H9 (cell line): ENCODE measurements around the gene ATRNL1. TPM values are rescaled to one million over a fixed set of nuclear protein-coding genes. Genes with fewer than 3 reads are reported as not detected.

Experiments used
- DNase-seq: peaks from one replicate; pipeline ENCODE4 v3.0.0-alpha.2; 2017
- H2AFZ ChIP-seq: one replicate; pipeline ENCODE4 v1.6.1; 2013; ENCODE audit warnings: mild to moderate bottlenecking, low read length, control low read depth, moderate library complexity
- H2AK5ac ChIP-seq: 2 replicates; pipeline ENCODE4 v1.6.1; 2013; ENCODE audit warnings: low read length, control low read depth, mixed read lengths; ENCODE audit not compliant: insufficient read length
- H2BK120ac ChIP-seq: one replicate; pipeline ENCODE4 v1.6.1; 2013; ENCODE audit warnings: low read depth, mild to moderate bottlenecking, low read length, control low read depth, inconsistent platforms; ENCODE audit not compliant: poor library complexity, severe bottlenecking
- H2BK12ac ChIP-seq: 2 replicates; pipeline ENCODE4 v1.6.1; 2013; ENCODE audit warnings: low read length, control low read depth, mixed read lengths, low read depth; ENCODE audit not compliant: insufficient read length
- H2BK15ac ChIP-seq: 2 replicates; pipeline ENCODE4 v1.6.1; 2013; ENCODE audit warnings: low read depth, low read length, control low read depth
- H2BK20ac ChIP-seq: one replicate; pipeline ENCODE4 v1.6.1; 2013; ENCODE audit warnings: low read depth, mild to moderate bottlenecking, low read length, control low read depth, inconsistent platforms; ENCODE audit not compliant: poor library complexity, severe bottlenecking
- H2BK5ac ChIP-seq: 2 replicates; pipeline ENCODE4 v1.6.1; 2013; ENCODE audit warnings: low read length, control low read depth, mixed read lengths; ENCODE audit not compliant: insufficient read length
- H3K14ac ChIP-seq: 2 replicates; pipeline ENCODE4 v1.6.1; 2013; ENCODE audit warnings: low read length, control low read depth; ENCODE audit not compliant: insufficient read depth
- H3K18ac ChIP-seq: 2 replicates; pipeline ENCODE4 v1.6.1; 2013; ENCODE audit warnings: low read depth, mild to moderate bottlenecking, mixed read lengths, low read length, control low read depth; ENCODE audit not compliant: insufficient read length
- H3K23ac ChIP-seq: 2 replicates; pipeline ENCODE4 v1.6.1; 2013; ENCODE audit warnings: low read length, control low read depth, mixed read lengths, low read depth; ENCODE audit not compliant: insufficient read length
- H3K23me2 ChIP-seq: 2 replicates; pipeline ENCODE4 v1.6.1; 2013; ENCODE audit warnings: low read depth, mild to moderate bottlenecking, mixed read lengths, low read length, control low read depth; ENCODE audit not compliant: insufficient read length, poor library complexity, severe bottlenecking
- H3K27ac ChIP-seq: 2 replicates; pipeline ENCODE4 v1.5.1; 2013; ENCODE audit warnings: low read length, control low read depth, mixed read lengths, low read depth; ENCODE audit not compliant: insufficient read length
- H3K27me3 ChIP-seq: 2 replicates; pipeline ENCODE4 v1.6.1; 2013; ENCODE audit warnings: low read length, control low read depth, inconsistent platforms; ENCODE audit not compliant: insufficient read depth
- H3K4ac ChIP-seq: 2 replicates; pipeline ENCODE4 v1.6.1; 2013; ENCODE audit warnings: low read depth, mild to moderate bottlenecking, control low read depth, inconsistent platforms, low read length, moderate library complexity
- H3K4me1 ChIP-seq: 2 replicates; pipeline ENCODE4 v1.6.1; 2013; ENCODE audit warnings: low read length, control low read depth, inconsistent platforms; ENCODE audit not compliant: insufficient read depth
- H3K4me2 ChIP-seq: 2 replicates; pipeline ENCODE4 v1.6.1; 2013; ENCODE audit warnings: low read length, control low read depth, mixed read lengths; ENCODE audit not compliant: insufficient read length, insufficient read depth
- H3K56ac ChIP-seq: 2 replicates; pipeline ENCODE4 v1.6.1; 2013; ENCODE audit warnings: low read depth, mild to moderate bottlenecking, mixed read lengths, low read length, control low read depth; ENCODE audit not compliant: insufficient read length
- H3K79me1 ChIP-seq: 2 replicates; pipeline ENCODE4 v1.6.1; 2013; ENCODE audit warnings: low read depth, mild to moderate bottlenecking, moderate library complexity, low read length, control low read depth, inconsistent platforms; ENCODE audit not compliant: insufficient read depth, poor library complexity, severe bottlenecking
- H3K79me2 ChIP-seq: 2 replicates; pipeline ENCODE4 v1.6.1; 2013; ENCODE audit warnings: low read length, control low read depth, inconsistent platforms; ENCODE audit not compliant: insufficient read depth
- H3K9ac ChIP-seq: 2 replicates; pipeline ENCODE4 v1.6.1; 2013; ENCODE audit warnings: low read length, control low read depth, mixed read lengths; ENCODE audit not compliant: insufficient read length; ENCODE audit errors: extremely low read depth
- H3K9me3 ChIP-seq: one replicate; pipeline ENCODE4 v1.6.1; 2013; ENCODE audit warnings: low read depth, low read length, inconsistent platforms; ENCODE audit not compliant: control insufficient read depth
- H3T11ph ChIP-seq: one replicate; pipeline ENCODE4 v1.6.1; 2013; ENCODE audit warnings: mild to moderate bottlenecking, low read length, control low read depth, inconsistent platforms
- H4K20me1 ChIP-seq: one replicate; pipeline ENCODE4 v1.6.1; 2013; ENCODE audit not compliant: control insufficient read depth, insufficient read length, insufficient read depth
- H4K5ac ChIP-seq: 2 replicates; pipeline ENCODE4 v1.6.1; 2013; ENCODE audit warnings: low read depth, mild to moderate bottlenecking, mixed read lengths, low read length, control low read depth; ENCODE audit not compliant: insufficient read length
- H4K8ac ChIP-seq: replicated peaks from 2 replicates; pipeline ENCODE4 v1.6.1; 2013; ENCODE audit warnings: low read length, control low read depth, mixed read lengths, low read depth; ENCODE audit not compliant: insufficient read length
- H4K91ac ChIP-seq: 2 replicates; pipeline ENCODE4 v1.6.1; 2013; ENCODE audit warnings: low read depth, mild to moderate bottlenecking, moderate library complexity, mixed read lengths, low read length, control low read depth; ENCODE audit not compliant: insufficient read length
- H3K27ac Mint-ChIP-seq, 3 experiments: 2 replicates in 2 of 3; 3 replicates in 1 of 3; pipeline ENCODE4 v1.8.0; 2020 to 2021; ENCODE audit warnings: mixed read lengths in 3 of 3, mild to moderate bottlenecking in 1 of 3, moderate library complexity in 1 of 3
- H3K27me3 Mint-ChIP-seq: 2 replicates; pipeline ENCODE4 v1.8.0; 2021; ENCODE audit warnings: low read depth, mild to moderate bottlenecking, moderate library complexity, mixed read lengths
- H3K36me3 Mint-ChIP-seq, 3 experiments: 2 replicates in 2 of 3; 3 replicates in 1 of 3; pipeline ENCODE4 v1.8.0; 2020 to 2021; ENCODE audit warnings: low read depth in 3 of 3, mixed read lengths in 3 of 3; ENCODE audit not compliant: insufficient read depth in 1 of 3
- H3K4me1 Mint-ChIP-seq, 2 experiments: 2 replicates each; pipeline ENCODE4 v1.8.0; 2020; ENCODE audit warnings: mixed read lengths in 2 of 2
- H3K4me3 Mint-ChIP-seq, 2 experiments: 2 replicates in 1 of 2; 3 replicates in 1 of 2; pipeline ENCODE4 v1.8.0; 2020 to 2021; ENCODE audit warnings: mild to moderate bottlenecking in 2 of 2, mixed read lengths in 2 of 2, moderate library complexity in 1 of 2
- H3K9me3 Mint-ChIP-seq, 2 experiments: 2 replicates in 1 of 2; 3 replicates in 1 of 2; pipeline ENCODE4 v1.8.0; 2020; ENCODE audit warnings: mild to moderate bottlenecking in 2 of 2, mixed read lengths in 2 of 2, moderate library complexity in 1 of 2
- WGBS: extraction: QIAGEN DNeasy Blood & Tissue Kit; methylation state at CpG from one replicate; pipeline ENCODE4 v1.1.7; 2013; ENCODE audit warnings: missing lambda C conversion rate, low lambda C conversion rate, mixed read lengths; ENCODE audit not compliant: insufficient read length; ENCODE audit errors: extremely low coverage; 5-methylcytosine and 5-hydroxymethylcytosine counted together
- total RNA-seq: library from RNA; stranded (reverse); gene quantifications from 2 replicates; pipeline ENCODE4 v1.2.1, GENCODE V29; 2021
- TF ChIP-seq, protein P1 (sequence below): fragments of 200-600 bp; sonication (generic); conservative IDR thresholded peaks from 3 replicates; pipeline ENCODE4 v1.8.0; 2021; ENCODE audit warnings: antibody characterized with exemption, mild to moderate bottlenecking

Gene ATRNL1
- total RNA-seq, 1 experiment from 2014 or later: 9.2 TPM

DNA sequence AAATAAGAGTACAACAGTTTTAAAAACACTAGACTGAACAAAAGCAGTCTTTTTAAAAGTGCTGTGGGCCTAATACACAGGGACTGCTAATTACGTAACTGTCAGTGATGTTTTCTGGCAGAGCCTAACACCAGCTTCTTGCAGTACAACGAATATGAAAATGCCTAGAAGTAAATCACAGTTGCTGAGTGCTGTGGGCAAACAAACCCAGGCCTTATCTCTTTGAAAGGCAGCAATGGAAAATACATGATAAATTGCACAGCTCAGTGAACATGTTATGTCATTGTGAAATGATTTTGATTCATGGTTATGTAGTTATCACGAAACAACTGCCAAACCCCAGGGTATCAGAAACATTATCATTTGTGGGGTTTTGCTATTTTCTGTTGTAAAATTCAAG is 751.4 kb downstream of the ATRNL1 start:
- H3K4me3 Mint-ChIP-seq: no peak overlapping the region
- no peak overlapping the region for H2BK5ac ChIP-seq
- H4K91ac ChIP-seq: no peak overlapping the region
- H3K4ac ChIP-seq: no peak overlapping the region
- H2AFZ ChIP-seq: no peak overlapping the region
- no peak overlapping the region for H3K27ac Mint-ChIP-seq
- no peaks in the 10 kb centered on the region for H4K20me1 ChIP-seq
- no peaks in the 10 kb centered on the region for H3K9me3 ChIP-seq
- no peak overlapping the region for H2BK12ac ChIP-seq
- no peaks in the 10 kb centered on the region for H3K27me3 ChIP-seq
- H3K79me1 ChIP-seq: no peaks in the 10 kb centered on the region
- no peak overlapping the region for H2AK5ac ChIP-seq
- no peaks in the 10 kb centered on the region for H3K36me3 Mint-ChIP-seq
- no peak for DNase-seq
- H4K8ac ChIP-seq: no peak overlapping the region
- no CpG with 5 or more reads among the region's 3 CpGs for WGBS
- H3K4me2 ChIP-seq: no peak overlapping the region
- no peak overlapping the region for H3T11ph ChIP-seq
- H3K9ac ChIP-seq: no peak overlapping the region
- H3K4me1 Mint-ChIP-seq: no peaks in the 10 kb centered on the region
- 0 out of 2 replicates have a peak, but pooled peaks cover 2% of the 10 kb centered on the region for H3K4me1 ChIP-seq
- H3K14ac ChIP-seq: no peak overlapping the region
- H3K23ac ChIP-seq: no peak overlapping the region
- no peaks in the 10 kb centered on the region for H3K79me2 ChIP-seq
- no peak overlapping the region for H3K18ac ChIP-seq
- H2BK15ac ChIP-seq: no peak overlapping the region
- no peak overlapping the region for H2BK120ac ChIP-seq
- H3K56ac ChIP-seq: no peak overlapping the region
- no peak overlapping the region for H2BK20ac ChIP-seq
- no peaks in the 10 kb centered on the region; the same call in 1 of the 2 replicates for H3K27me3 Mint-ChIP-seq
- H3K9me3 Mint-ChIP-seq: no peaks in the 10 kb centered on the region
- no peak overlapping the region for H4K5ac ChIP-seq
- no peaks in the 10 kb centered on the region for H3K23me2 ChIP-seq
- no peak overlapping the region for H3K27ac ChIP-seq
- TF ChIP-seq, protein P1, sequence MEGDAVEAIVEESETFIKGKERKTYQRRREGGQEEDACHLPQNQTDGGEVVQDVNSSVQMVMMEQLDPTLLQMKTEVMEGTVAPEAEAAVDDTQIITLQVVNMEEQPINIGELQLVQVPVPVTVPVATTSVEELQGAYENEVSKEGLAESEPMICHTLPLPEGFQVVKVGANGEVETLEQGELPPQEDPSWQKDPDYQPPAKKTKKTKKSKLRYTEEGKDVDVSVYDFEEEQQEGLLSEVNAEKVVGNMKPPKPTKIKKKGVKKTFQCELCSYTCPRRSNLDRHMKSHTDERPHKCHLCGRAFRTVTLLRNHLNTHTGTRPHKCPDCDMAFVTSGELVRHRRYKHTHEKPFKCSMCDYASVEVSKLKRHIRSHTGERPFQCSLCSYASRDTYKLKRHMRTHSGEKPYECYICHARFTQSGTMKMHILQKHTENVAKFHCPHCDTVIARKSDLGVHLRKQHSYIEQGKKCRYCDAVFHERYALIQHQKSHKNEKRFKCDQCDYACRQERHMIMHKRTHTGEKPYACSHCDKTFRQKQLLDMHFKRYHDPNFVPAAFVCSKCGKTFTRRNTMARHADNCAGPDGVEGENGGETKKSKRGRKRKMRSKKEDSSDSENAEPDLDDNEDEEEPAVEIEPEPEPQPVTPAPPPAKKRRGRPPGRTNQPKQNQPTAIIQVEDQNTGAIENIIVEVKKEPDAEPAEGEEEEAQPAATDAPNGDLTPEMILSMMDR: no peak
